ENCODE measurements around the gene HSPA1A. TPM values are rescaled to one million over a fixed set of nuclear protein-coding genes. Genes with fewer than 3 reads are reported as not detected.
A peak's percentile ranks its signal among the peaks of the same experiment; 100 is the strongest.
"Not testable (repeated sequence)": the region's sequence is repeated elsewhere in the genome, so short reads cannot be mapped to it uniquely, and the experiment has no call there.

Gene HSPA1A
- total and polyA plus RNA-seq, 9 of the 15 experiments (the other 6 are each of a cell fraction or from before 2014, with no cell fraction given): 2.2 to 273 (median 107) TPM

GRCh38 chr6:31801031-31801927 lies 14.1 kb upstream of the HSPA1A start:
- DNase-seq (ENCODE audit: extremely low read depth in 1 of 4, low spot score in 3 of 4); ATAC-seq; BruUV-seq (replicated peaks); CTCF ChIA-PET (ENCODE audit: low intra/inter-chr PET ratio); H3K9ac ChIP-seq (ENCODE audit: insufficient read depth in 1 of 2, low read depth in 2 of 2, low read length in 2 of 2); H3K4me2 ChIP-seq (ENCODE audit: insufficient read depth, low read length); FAIRE-seq; H3K4me3 ChIP-seq; H3K9me3 ChIP-seq (replicated peaks; ENCODE audit: control insufficient read depth, insufficient read depth, low read depth, low read length); H3K27ac ChIP-seq (ENCODE audit: extremely low read depth, low read depth, low read length); intact Hi-C loops (cut with micrococcal nuclease); H2AFZ ChIP-seq (ENCODE audit: low read depth, low read length); H4K20me1 ChIP-seq (replicated peaks; ENCODE audit: control insufficient read depth, insufficient read depth, low read length); H3K9me1 ChIP-seq (ENCODE audit: control insufficient read depth, insufficient read depth, low read length); H3K27me3 ChIP-seq (ENCODE audit: control insufficient read depth in 2 of 2, insufficient read depth in 2 of 2, low read length in 2 of 2); in situ Hi-C loops (cut with MboI): not testable (repeated sequence)
- TF ChIP-seq KDM1A (IDR thresholded peaks at IDR 0.05) (peak in 1 of 2 experiments; percentile 29; a peak in 1 of 4 replicates), SMARCA5 (IDR thresholded peaks at IDR 0.05) (peak; percentile 33; the same call in 1 of the 2 replicates), FOXP4 (CRISPR knock-in tag; IDR thresholded peaks at IDR 0.05; ENCODE audit: borderline replicate concordance) (0 out of 2 replicates have a peak, but pooled peaks have one; percentile 46), E2F1 (CRISPR knock-in tag; IDR thresholded peaks at IDR 0.05) (peak; percentile 47; the same call in 1 of the 2 replicates), ZNF121 (CRISPR knock-in tag; conservative IDR thresholded peaks at IDR 0.05) (peak; percentile 93)
- Histone ChIP-seq H3K4me1 (replicated peaks in 1 of 2; ENCODE audit: control insufficient read depth in 2 of 2, insufficient read depth in 2 of 2, low read length in 2 of 2) (peaks cover 6 to 15% of the 10 kb centered on the region in 2 experiments; a peak in 4 of 5 replicates), H3K79me2 (ENCODE audit: control insufficient read depth, insufficient read depth, low read length) (peaks cover 44% of the 10 kb centered on the region), H3K36me3 (ENCODE audit: control insufficient read depth, insufficient read depth, low read length) (peaks cover 76% of the 10 kb centered on the region)
- POLR2A ChIA-PET: interaction anchor here (0.6 to 3.9 kb wide), 6 partner anchors 14 to 451 kb away, joined by 3 to 15 read pairs (median 4); partner anchors contain the start of genes HSPA1A, HSPA1B and HSPA1L
- 95% methylated on average over 8 of the region's 8 CpGs for WGBS (ENCODE audit: insufficient coverage, low coverage, missing lambda C conversion rate)
